ENCODE measurements around the gene PLP1. TPM values are rescaled to one million over a fixed set of nuclear protein-coding genes. Genes with fewer than 3 reads are reported as not detected.

Gene PLP1
- total RNA-seq, 1 experiment from 2014 or later: 88.3 TPM

GRCh38 chrX:103797691-103798090 is 21.1 kb downstream of the PLP1 start:
- no peak overlapping the region for H4K91ac ChIP-seq (ENCODE audit: insufficient read length, low read depth, low read length)
- H3K79me1 ChIP-seq (ENCODE audit: insufficient read depth, low read depth, low read length, poor library complexity, severe bottlenecking): no peaks in the 10 kb centered on the region
- no peak overlapping the region for H2AK5ac ChIP-seq (ENCODE audit: insufficient read length, low read length)
- no peak overlapping the region for H4K8ac ChIP-seq (replicated peaks; ENCODE audit: insufficient read length, low read depth, low read length)
- Mint-ChIP-seq H3K27me3 (ENCODE audit: low read depth) (peaks cover 2% of the 10 kb centered on the region; the same call in 1 of the 2 replicates), H3K36me3 (ENCODE audit: insufficient read depth in 1 of 3, low read depth in 3 of 3) (no peaks in the 10 kb centered on the region), H3K4me3 (no peak overlapping the region), H3K9me3 (peaks cover 0 to 14% of the 10 kb centered on the region in 2 experiments; a peak in 2 of 5 replicates), H3K4me1 (peaks cover 0 to 4% of the 10 kb centered on the region in 2 experiments; a peak in 2 of 4 replicates), H3K27ac (no peak overlapping the region)
- H2AFZ ChIP-seq (ENCODE audit: low read length): no peak overlapping the region
- H3K23me2 ChIP-seq (ENCODE audit: insufficient read length, low read depth, low read length, poor library complexity, severe bottlenecking): no peaks in the 10 kb centered on the region
- no peak overlapping the region for H3K9ac ChIP-seq (ENCODE audit: extremely low read depth, insufficient read length, low read length)
- H3K14ac ChIP-seq (ENCODE audit: insufficient read depth, low read length): no peak overlapping the region
- H3K27me3 ChIP-seq (ENCODE audit: insufficient read depth, low read length): no peaks in the 10 kb centered on the region
- no peak overlapping the region for H2BK5ac ChIP-seq (ENCODE audit: insufficient read length, low read length)
- H3T11ph ChIP-seq (ENCODE audit: low read length): no peak overlapping the region
- TF ChIP-seq CTCF (conservative IDR thresholded peaks at IDR 0.05): no peak
- no peaks in the 10 kb centered on the region for H3K79me2 ChIP-seq (ENCODE audit: insufficient read depth, low read length)
- no peak overlapping the region for H3K4ac ChIP-seq (ENCODE audit: low read depth, low read length)
- no peak for DNase-seq
- H3K4me2 ChIP-seq (ENCODE audit: insufficient read depth, insufficient read length, low read length): no peak overlapping the region
- WGBS (ENCODE audit: extremely low coverage, insufficient read length, low lambda C conversion rate): no CpG with 5 or more reads among the region's 2 CpGs
- no peak overlapping the region for H3K18ac ChIP-seq (ENCODE audit: insufficient read length, low read depth, low read length)
- no peak overlapping the region for H2BK20ac ChIP-seq (ENCODE audit: low read depth, low read length, poor library complexity, severe bottlenecking)
- H3K9me3 ChIP-seq (ENCODE audit: control insufficient read depth, low read depth, low read length): no peaks in the 10 kb centered on the region
- H3K23ac ChIP-seq (ENCODE audit: insufficient read length, low read depth, low read length): no peak overlapping the region
- no peak overlapping the region for H4K5ac ChIP-seq (ENCODE audit: insufficient read length, low read depth, low read length)
- H2BK120ac ChIP-seq (ENCODE audit: low read depth, low read length, poor library complexity, severe bottlenecking): no peak overlapping the region
- no peak overlapping the region for H3K27ac ChIP-seq (ENCODE audit: insufficient read length, low read depth, low read length)
- H2BK12ac ChIP-seq (ENCODE audit: insufficient read length, low read depth, low read length): no peak overlapping the region
- no peaks in the 10 kb centered on the region for H4K20me1 ChIP-seq (ENCODE audit: control insufficient read depth, insufficient read depth, insufficient read length)
- no peak overlapping the region for H2BK15ac ChIP-seq (ENCODE audit: low read depth, low read length)
- no peaks in the 10 kb centered on the region for H3K4me1 ChIP-seq (ENCODE audit: insufficient read depth, low read length)
- no peak overlapping the region for H3K56ac ChIP-seq (ENCODE audit: insufficient read length, low read depth, low read length)

All from H9 (cell line).